IMR-90 (cell line): ENCODE measurements around the gene KCNG3. TPM values are rescaled to one million over a fixed set of nuclear protein-coding genes. Genes with fewer than 3 reads are reported as not detected.

Source experiments
- ATAC-seq: fragments of 200-7000 bp; cut with Tn5 transposase; 2 replicates; pipeline ENCODE4 v1.9.1; 2020; ENCODE audit warnings: low read depth, mild to moderate bottlenecking, moderate library complexity
- BruUV-seq: library from RNA; stranded (reverse); fragments of 400-500 nt; replicated peaks from 2 replicates; lab custom pipeline; 2021; lab: Mats Ljungman, UMichigan
- CTCF ChIA-PET: fragments of 300-600 bp; formaldehyde crosslinking; extraction: SDS; loops from one replicate; lab custom pipeline; 2021; ENCODE audit warnings: antibody characterized with exemption; lab: Yijun Ruan, JAX
- POLR2A ChIA-PET: fragments of 300-600 bp; sonication (Branson Sonifier 250); formaldehyde crosslinking; loops from one replicate; lab custom pipeline; 2022; ENCODE audit warnings: antibody characterized with exemption; ENCODE audit not compliant: unreplicated experiment; lab: Charles Lee
- DNase-seq: peaks from one replicate; pipeline ENCODE4 v3.0.0; 2013
- H2AFZ ChIP-seq: replicated peaks from 2 replicates; pipeline ENCODE3; 2013; ENCODE audit warnings: low read length, mild to moderate bottlenecking; ENCODE audit not compliant: poor library complexity
- H2AK5ac ChIP-seq: 2 replicates; pipeline ENCODE4 v1.6.1; 2013; ENCODE audit warnings: low read depth, low read length, inconsistent platforms
- H2AK9ac ChIP-seq: replicated peaks from 2 replicates; pipeline ENCODE3; 2013; ENCODE audit warnings: mild to moderate bottlenecking, low read depth, low read length, moderate library complexity; ENCODE audit not compliant: poor library complexity
- H2BK120ac ChIP-seq: 2 replicates; pipeline ENCODE4 v1.6.1; 2013; ENCODE audit warnings: low read depth, low read length, inconsistent platforms
- H2BK15ac ChIP-seq: 3 replicates; pipeline ENCODE4 v1.6.1; 2013; ENCODE audit warnings: low read depth, low read length, inconsistent platforms
- H2BK20ac ChIP-seq: 2 replicates; pipeline ENCODE4 v1.6.1; 2013; ENCODE audit warnings: low read depth, mild to moderate bottlenecking, inconsistent platforms, low read length, moderate library complexity
- H2BK5ac ChIP-seq: 2 replicates; pipeline ENCODE4 v1.6.1; 2013; ENCODE audit warnings: mild to moderate bottlenecking, low read depth, low read length, inconsistent platforms; ENCODE audit not compliant: poor library complexity, severe bottlenecking
- H3K14ac ChIP-seq: replicated peaks from 2 replicates; pipeline ENCODE4 v1.6.1; 2013; ENCODE audit warnings: low read depth, low read length, inconsistent platforms
- H3K18ac ChIP-seq: 2 replicates; pipeline ENCODE4 v1.6.1; 2013; ENCODE audit warnings: low read depth, low read length, control low read depth
- H3K23ac ChIP-seq: 2 replicates; pipeline ENCODE4 v1.6.1; 2013; ENCODE audit warnings: low read depth, low read length, inconsistent platforms
- H3K27ac ChIP-seq: 2 replicates; pipeline ENCODE4 v1.5.1; 2013; ENCODE audit warnings: mild to moderate bottlenecking, control low read depth, low read length; ENCODE audit not compliant: insufficient read depth
- H3K27me3 ChIP-seq: 2 replicates; pipeline ENCODE4 v1.6.1; 2013; ENCODE audit warnings: low read length; ENCODE audit not compliant: control insufficient read depth, insufficient read depth
- H3K36me3 ChIP-seq: 2 replicates; pipeline ENCODE4 v1.6.1; 2013; ENCODE audit warnings: low read length, mixed read lengths; ENCODE audit not compliant: control insufficient read depth, insufficient read depth
- H3K4ac ChIP-seq: 2 replicates; pipeline ENCODE4 v1.6.1; 2013; ENCODE audit warnings: low read depth, low read length, inconsistent platforms
- H3K4me1 ChIP-seq: 2 replicates; pipeline ENCODE4 v1.6.1; 2013; ENCODE audit warnings: low read length, mixed read lengths; ENCODE audit not compliant: control insufficient read depth, insufficient read depth
- H3K4me2 ChIP-seq: 2 replicates; pipeline ENCODE4 v1.6.1; 2013; ENCODE audit warnings: low read depth, mild to moderate bottlenecking, control low read depth, low read length, moderate library complexity
- H3K4me3 ChIP-seq: 2 replicates; pipeline ENCODE4 v1.5.1; 2013; ENCODE audit warnings: low read depth, mild to moderate bottlenecking, control low read depth, low read length, moderate library complexity; ENCODE audit not compliant: insufficient read depth
- H3K56ac ChIP-seq: 2 replicates; pipeline ENCODE4 v1.6.1; 2013; ENCODE audit warnings: low read length, inconsistent platforms; ENCODE audit not compliant: insufficient read depth; ENCODE audit errors: extremely low read depth
- H3K79me1 ChIP-seq, 2 experiments: 2 replicates each; pipeline ENCODE4 v1.6.1; 2013; ENCODE audit warnings: low read length in 2 of 2, inconsistent platforms in 1 of 2, low read depth in 1 of 2
- H3K9ac ChIP-seq: 2 replicates; pipeline ENCODE4 v1.6.1; 2013; ENCODE audit warnings: low read depth, low read length, control low read depth
- H3K9me1 ChIP-seq: 2 replicates; pipeline ENCODE4 v1.6.1; 2013; ENCODE audit warnings: low read length, inconsistent platforms; ENCODE audit not compliant: insufficient read depth
- H3K9me3 ChIP-seq: 2 replicates; pipeline ENCODE4 v1.6.1; 2013; ENCODE audit warnings: low read length; ENCODE audit not compliant: control insufficient read depth, insufficient read depth
- H4K20me1 ChIP-seq: 2 replicates; pipeline ENCODE4 v1.6.1; 2013; ENCODE audit warnings: low read length, inconsistent platforms; ENCODE audit not compliant: insufficient read depth
- H4K5ac ChIP-seq: 2 replicates; pipeline ENCODE4 v1.6.1; 2013; ENCODE audit warnings: mild to moderate bottlenecking, low read depth, low read length, control low read depth
- H4K8ac ChIP-seq, 2 experiments: 2 replicates each; pipeline ENCODE4 v1.6.1; 2013; ENCODE audit warnings: low read depth in 2 of 2, low read length in 2 of 2, control low read depth in 1 of 2, inconsistent platforms in 1 of 2
- H4K91ac ChIP-seq: 2 replicates; pipeline ENCODE4 v1.6.1; 2013; ENCODE audit warnings: low read depth, low read length, inconsistent platforms; ENCODE audit not compliant: insufficient read depth
- BHLHE40 ChIP-seq: fragments of 150-350 bp; IDR thresholded peaks from 2 replicates; pipeline ENCODE4 v1.6.1; 2016; ENCODE audit warnings: mild to moderate bottlenecking, low read depth, low read length
- CEBPB ChIP-seq: IDR thresholded peaks from 2 replicates; pipeline ENCODE4 v1.6.1; 2012; ENCODE audit warnings: low read depth, low read length, improper control_type of control experiment
- CHD1 ChIP-seq: IDR thresholded peaks from 2 replicates; pipeline ENCODE4 v1.6.1; 2012; ENCODE audit warnings: low read depth, low read length, improper control_type of control experiment
- CTCF ChIP-seq: conservative IDR thresholded peaks from 2 replicates; pipeline ENCODE4 v1.5.1; 2012; ENCODE audit warnings: mild to moderate bottlenecking, low read depth, low read length, improper control_type of control experiment
- ELK1 ChIP-seq: fragments of 150-350 bp; IDR thresholded peaks from 2 replicates; pipeline ENCODE4 v1.6.1; 2016; ENCODE audit warnings: low read depth, mild to moderate bottlenecking, low read length, moderate library complexity, borderline replicate concordance
- FOS ChIP-seq: fragments of 150-350 bp; IDR thresholded peaks from 2 replicates; pipeline ENCODE4 v1.6.1; 2016; ENCODE audit warnings: low read depth, low read length
- MAFK ChIP-seq: IDR thresholded peaks from 2 replicates; pipeline ENCODE4 v1.6.1; 2012; ENCODE audit warnings: low read depth, low read length, improper control_type of control experiment
- MAZ ChIP-seq: IDR thresholded peaks from 2 replicates; pipeline ENCODE4 v1.6.1; 2012; ENCODE audit warnings: low read depth, mild to moderate bottlenecking, low read length, improper control_type of control experiment, moderate library complexity, borderline replicate concordance
- MXI1 ChIP-seq: IDR thresholded peaks from 2 replicates; pipeline ENCODE4 v1.6.1; 2012; ENCODE audit warnings: low read depth, mild to moderate bottlenecking, low read length, moderate library complexity, borderline replicate concordance
- NFE2L2 ChIP-seq: fragments of 150-350 bp; IDR thresholded peaks from 2 replicates; pipeline ENCODE4 v1.6.1; 2016; ENCODE audit warnings: low read depth, mild to moderate bottlenecking, low read length
- POLR2A ChIP-seq: IDR thresholded peaks from 2 replicates; pipeline ENCODE4 v1.6.1; 2012; ENCODE audit warnings: mild to moderate bottlenecking, low read depth, low read length
- RAD21 ChIP-seq: IDR thresholded peaks from 2 replicates; pipeline ENCODE4 v1.6.1; 2012; ENCODE audit warnings: low read length, improper control_type of control experiment
- RCOR1 ChIP-seq: IDR thresholded peaks from 2 replicates; pipeline ENCODE4 v1.6.1; 2012; ENCODE audit warnings: mild to moderate bottlenecking, low read length, improper control_type of control experiment; ENCODE audit not compliant: insufficient replicate concordance
- RFX5 ChIP-seq: IDR thresholded peaks from 2 replicates; pipeline ENCODE4 v1.8.0; 2012; ENCODE audit warnings: low read depth, mild to moderate bottlenecking, low read length, moderate library complexity
- SMC3 ChIP-seq: fragments of 150-350 bp; IDR thresholded peaks from 2 replicates; pipeline ENCODE4 v1.6.1; 2016; ENCODE audit warnings: low read depth, mild to moderate bottlenecking, antibody characterized with exemption, low read length, moderate library complexity
- USF2 ChIP-seq: fragments of 150-350 bp; IDR thresholded peaks from 2 replicates; pipeline ENCODE4 v1.6.1; 2017; ENCODE audit warnings: mild to moderate bottlenecking, antibody characterized with exemption, low read length, low read depth
- WGBS, 2 experiments: methylation state at CpG; one replicate each; pipeline versions ENCODE4 v1.1.5 to v1.1.7; 2013; ENCODE audit warnings: missing lambda C conversion rate in 2 of 2; ENCODE audit not compliant: insufficient read length in 1 of 2; ENCODE audit errors: extremely low coverage in 2 of 2; 5-methylcytosine and 5-hydroxymethylcytosine counted together
- dilution Hi-C: fragments of 300-500 bp; cut with HindIII; formaldehyde crosslinking; loops from one replicate; pipeline ENCODE4 v1.14.3; 2018; ENCODE audit warnings: low sequenced_read_pairs; ENCODE audit not compliant: unreplicated experiment
- in situ Hi-C: fragments of 300-500 bp; cut with MboI; formaldehyde crosslinking; loops from 3 replicates; pipeline ENCODE4 v1.14.3; 2019; ENCODE audit warnings: low sequenced_read_pairs, inconsistent platforms, mixed read lengths
- intact Hi-C: fragments of 100-400 bp; cut with micrococcal nuclease; formaldehyde crosslinking; loops from 2 replicates; pipeline ENCODE4 v1.10.0; 2022
- polyA plus RNA-seq, 3 experiments: library from polyadenylated mRNA; depleted of rRNA; stranded (reverse); fragments of >200 nt; gene quantifications; 2 replicates each; pipeline ENCODE4 v1.2.3, GENCODE V29; 2012; ENCODE audit warnings: low replicate concordance in 1 of 3
- total RNA-seq: library from RNA; depleted of rRNA; stranded (reverse); fragments of >200 nt; gene quantifications from 2 replicates; pipeline ENCODE4 v1.2.3, GENCODE V29; 2012

The KCNG3 gene
- total and polyA plus RNA-seq, 2 of the 4 experiments (the other 2 are of a cell fraction) = under 0.01 TPM; not detected in 1

GRCh38 chr2:42392191-42392590, 101.6 kb downstream of the KCNG3 start:
- no peak overlapping the region for H3K56ac ChIP-seq
- ATAC-seq (no peak), DNase-seq (no peak)
- peaks cover 2% of the 10 kb centered on the region; the same call in 1 of the 2 replicates for H3K4me1 ChIP-seq
- POLR2A ChIA-PET = no interaction called here
- no peak overlapping the region for H3K4ac ChIP-seq
- no peaks in the 10 kb centered on the region for H3K79me1 ChIP-seq
- H2BK120ac ChIP-seq = no peak overlapping the region
- no peak overlapping the region for H4K5ac ChIP-seq
- H3K18ac ChIP-seq = no peak overlapping the region
- no peaks in the 10 kb centered on the region for H3K9me3 ChIP-seq
- no CpG with 5 or more reads among the region's 1 CpG for WGBS, 2 experiments
- no peak overlapping the region for H3K23ac ChIP-seq
- no peak overlapping the region for H2BK20ac ChIP-seq
- no peak overlapping the region for H2BK15ac ChIP-seq
- TF ChIP-seq USF2 (no peak), RCOR1 (no peak), ELK1 (no peak), BHLHE40 (no peak), CTCF (no peak), MAZ (no peak), SMC3 (no peak), MXI1 (no peak), CHD1 (no peak), RAD21 (no peak), POLR2A (no peak), RFX5 (no peak), FOS (no peak), NFE2L2 (no peak), MAFK (no peak), CEBPB (no peak)
- H4K20me1 ChIP-seq = no peaks in the 10 kb centered on the region
- no peak overlapping the region for H2AK9ac ChIP-seq
- intact Hi-C loops = no loop called here
- no peaks in the 10 kb centered on the region for H3K36me3 ChIP-seq
- H3K9ac ChIP-seq = no peak overlapping the region
- H3K4me2 ChIP-seq = no peak overlapping the region
- no TSS peak for BruUV-seq
- no peak overlapping the region for H4K8ac ChIP-seq
- no peak overlapping the region for H3K27ac ChIP-seq
- CTCF ChIA-PET = no interaction called here
- no peaks in the 10 kb centered on the region for H3K9me1 ChIP-seq
- H2AFZ ChIP-seq = no peak overlapping the region
- no peak overlapping the region for H2BK5ac ChIP-seq
- H2AK5ac ChIP-seq = no peak overlapping the region
- no peak overlapping the region for H3K14ac ChIP-seq
- dilution Hi-C loops = no loop called here
- H4K91ac ChIP-seq = no peak overlapping the region
- in situ Hi-C loops = no loop called here
- no peak overlapping the region for H3K4me3 ChIP-seq
- peaks cover 20% of the 10 kb centered on the region for H3K27me3 ChIP-seq
